ENCODE measurements around the gene SLC31A1.
"Not testable (repeated sequence)": the region's sequence is repeated elsewhere in the genome, so short reads cannot be mapped to it uniquely, and the experiment has no call there.

SLC31A1 gene

GRCh38 chr9:113245894-113246293, 24.6 kb downstream of the SLC31A1 start:
- H3K9ac ChIP-seq (ENCODE audit: low read depth, low read length), result no peak overlapping the region
- no peaks in the 10 kb centered on the region for H3K36me3 ChIP-seq (ENCODE audit: insufficient read depth, low read depth, low read length)
- no peaks in the 10 kb centered on the region for H3K27me3 ChIP-seq (ENCODE audit: insufficient read depth, low read length)
- H3K4me3 ChIP-seq (ENCODE audit: low read length), result no peak overlapping the region
- no peak overlapping the region for H3K27ac ChIP-seq (ENCODE audit: low read length)
- no peaks in the 10 kb centered on the region for H3K9me3 ChIP-seq (ENCODE audit: insufficient read depth, low read depth, low read length)
- no peaks in the 10 kb centered on the region for H3K4me1 ChIP-seq (ENCODE audit: insufficient read depth, low read length)

- Histone ChIP-seq H3K27me3 (ENCODE audit: insufficient read depth, low read length) (no peaks in the 10 kb centered on the region), H3K9me3 (ENCODE audit: insufficient read depth, low read depth, low read length) (no peaks in the 10 kb centered on the region), H3K27ac (ENCODE audit: low read length) (no peak overlapping the region), H3K36me3 (ENCODE audit: insufficient read depth, low read depth, low read length) (no peaks in the 10 kb centered on the region), H3K9ac (ENCODE audit: low read depth, low read length) (no peak overlapping the region), H3K4me3 (ENCODE audit: low read length) (no peak overlapping the region), H3K4me1 (ENCODE audit: insufficient read depth, low read length) (no peaks in the 10 kb centered on the region)
These were observed 25.6 kb downstream of the SLC31A1 start for GRCh38 chr9:113246928-113247327.

- Histone ChIP-seq H3K9ac (ENCODE audit: low read depth, low read length) (no peak overlapping the region), H3K4me3 (ENCODE audit: low read length) (no peak overlapping the region), H3K27me3 (ENCODE audit: insufficient read depth, low read length) (no peaks in the 10 kb centered on the region), H3K9me3 (ENCODE audit: insufficient read depth, low read depth, low read length) (no peaks in the 10 kb centered on the region), H3K27ac (ENCODE audit: low read length) (no peak overlapping the region), H3K36me3 (ENCODE audit: insufficient read depth, low read depth, low read length) (no peaks in the 10 kb centered on the region), H3K4me1 (ENCODE audit: insufficient read depth, low read length) (no peaks in the 10 kb centered on the region)
These were observed 26.3 kb downstream of the SLC31A1 start for GRCh38 chr9:113247640-113248039.

GRCh38 chr9:113249661-113250060, 28.3 kb downstream of the SLC31A1 start:
- not testable (repeated sequence) for H3K36me3 ChIP-seq (ENCODE audit: insufficient read depth, low read depth, low read length); H3K27ac ChIP-seq (ENCODE audit: low read length); H3K27me3 ChIP-seq (ENCODE audit: insufficient read depth, low read length); H3K4me1 ChIP-seq (ENCODE audit: insufficient read depth, low read length); H3K4me3 ChIP-seq (ENCODE audit: low read length); H3K9me3 ChIP-seq (ENCODE audit: insufficient read depth, low read depth, low read length); H3K9ac ChIP-seq (ENCODE audit: low read depth, low read length)

- Histone ChIP-seq H3K27ac (ENCODE audit: low read length) (no peak overlapping the region), H3K4me1 (ENCODE audit: insufficient read depth, low read length) (no peaks in the 10 kb centered on the region), H3K27me3 (ENCODE audit: insufficient read depth, low read length) (no peaks in the 10 kb centered on the region), H3K9ac (ENCODE audit: low read depth, low read length) (no peak overlapping the region), H3K36me3 (ENCODE audit: insufficient read depth, low read depth, low read length) (no peaks in the 10 kb centered on the region), H3K4me3 (ENCODE audit: low read length) (no peak overlapping the region), H3K9me3 (ENCODE audit: insufficient read depth, low read depth, low read length) (no peaks in the 10 kb centered on the region)
These were observed 29.5 kb downstream of the SLC31A1 start for GRCh38 chr9:113250807-113251206.

- H3K9me3 ChIP-seq (ENCODE audit: insufficient read depth, low read depth, low read length), result no peaks in the 10 kb centered on the region
- H3K9ac ChIP-seq (ENCODE audit: low read depth, low read length), result no peak overlapping the region
- no peaks in the 10 kb centered on the region for H3K4me1 ChIP-seq (ENCODE audit: insufficient read depth, low read length)
- no peak overlapping the region for H3K4me3 ChIP-seq (ENCODE audit: low read length)
- H3K27ac ChIP-seq (ENCODE audit: low read length), result no peak overlapping the region
- H3K27me3 ChIP-seq (ENCODE audit: insufficient read depth, low read length), result no peaks in the 10 kb centered on the region
- peaks cover 24% of the 10 kb centered on the region for H3K36me3 ChIP-seq (ENCODE audit: insufficient read depth, low read depth, low read length)
These were observed 33.6 kb downstream of the SLC31A1 start for GRCh38 chr9:113254991-113255390.

GRCh38 chr9:113255438-113255837, 34.1 kb downstream of the SLC31A1 start:
- Histone ChIP-seq H3K9me3 (ENCODE audit: insufficient read depth, low read depth, low read length) (no peaks in the 10 kb centered on the region), H3K27me3 (ENCODE audit: insufficient read depth, low read length) (no peaks in the 10 kb centered on the region), H3K9ac (ENCODE audit: low read depth, low read length) (no peak overlapping the region), H3K4me3 (ENCODE audit: low read length) (no peak overlapping the region), H3K27ac (ENCODE audit: low read length) (no peak overlapping the region), H3K36me3 (ENCODE audit: insufficient read depth, low read depth, low read length) (peaks cover 28% of the 10 kb centered on the region), H3K4me1 (ENCODE audit: insufficient read depth, low read length) (no peaks in the 10 kb centered on the region)

- H3K27me3 ChIP-seq (ENCODE audit: insufficient read depth, low read length), result no peaks in the 10 kb centered on the region
- no peaks in the 10 kb centered on the region for H3K9me3 ChIP-seq (ENCODE audit: insufficient read depth, low read depth, low read length)
- no peak overlapping the region for H3K9ac ChIP-seq (ENCODE audit: low read depth, low read length)
- no peak overlapping the region for H3K27ac ChIP-seq (ENCODE audit: low read length)
- H3K4me3 ChIP-seq (ENCODE audit: low read length), result no peak overlapping the region
- H3K4me1 ChIP-seq (ENCODE audit: insufficient read depth, low read length), result no peaks in the 10 kb centered on the region
- peaks cover 46% of the 10 kb centered on the region for H3K36me3 ChIP-seq (ENCODE audit: insufficient read depth, low read depth, low read length)
These were observed 36.5 kb downstream of the SLC31A1 start for GRCh38 chr9:113257863-113258262.

GRCh38 chr9:113258282-113258681, 36.9 kb downstream of the SLC31A1 start:
- no peaks in the 10 kb centered on the region for H3K9me3 ChIP-seq (ENCODE audit: insufficient read depth, low read depth, low read length)
- H3K36me3 ChIP-seq (ENCODE audit: insufficient read depth, low read depth, low read length), result peaks cover 46% of the 10 kb centered on the region
- no peak overlapping the region for H3K27ac ChIP-seq (ENCODE audit: low read length)
- H3K9ac ChIP-seq (ENCODE audit: low read depth, low read length), result no peak overlapping the region
- H3K4me1 ChIP-seq (ENCODE audit: insufficient read depth, low read length), result no peaks in the 10 kb centered on the region
- no peaks in the 10 kb centered on the region for H3K27me3 ChIP-seq (ENCODE audit: insufficient read depth, low read length)
- no peak overlapping the region for H3K4me3 ChIP-seq (ENCODE audit: low read length)

- no peak overlapping the region for H3K27ac ChIP-seq (ENCODE audit: low read length)
- H3K4me3 ChIP-seq (ENCODE audit: low read length), result no peak overlapping the region
- H3K27me3 ChIP-seq (ENCODE audit: insufficient read depth, low read length), result no peaks in the 10 kb centered on the region
- H3K36me3 ChIP-seq (ENCODE audit: insufficient read depth, low read depth, low read length), result peaks cover 48% of the 10 kb centered on the region
- H3K4me1 ChIP-seq (ENCODE audit: insufficient read depth, low read length), result no peaks in the 10 kb centered on the region
- H3K9ac ChIP-seq (ENCODE audit: low read depth, low read length), result no peak overlapping the region
- H3K9me3 ChIP-seq (ENCODE audit: insufficient read depth, low read depth, low read length), result no peaks in the 10 kb centered on the region
These were observed 40.8 kb downstream of the SLC31A1 start for GRCh38 chr9:113261917-113262671.

- H3K9me3 ChIP-seq (ENCODE audit: insufficient read depth, low read depth, low read length), result no peaks in the 10 kb centered on the region
- no peaks in the 10 kb centered on the region for H3K27me3 ChIP-seq (ENCODE audit: insufficient read depth, low read length)
- H3K36me3 ChIP-seq (ENCODE audit: insufficient read depth, low read depth, low read length), result peaks cover 47% of the 10 kb centered on the region
- no peak overlapping the region for H3K27ac ChIP-seq (ENCODE audit: low read length)
- no peaks in the 10 kb centered on the region for H3K4me1 ChIP-seq (ENCODE audit: insufficient read depth, low read length)
- H3K9ac ChIP-seq (ENCODE audit: low read depth, low read length), result no peak overlapping the region
- no peak overlapping the region for H3K4me3 ChIP-seq (ENCODE audit: low read length)
These were observed 44.8 kb downstream of the SLC31A1 start for GRCh38 chr9:113266174-113266573.

- Histone ChIP-seq H3K4me3 (ENCODE audit: low read length) (no peak overlapping the region), H3K36me3 (ENCODE audit: insufficient read depth, low read depth, low read length) (peaks cover 53% of the 10 kb centered on the region), H3K27me3 (ENCODE audit: insufficient read depth, low read length) (no peaks in the 10 kb centered on the region), H3K27ac (ENCODE audit: low read length) (no peak overlapping the region), H3K9ac (ENCODE audit: low read depth, low read length) (no peak overlapping the region), H3K4me1 (ENCODE audit: insufficient read depth, low read length) (no peaks in the 10 kb centered on the region), H3K9me3 (ENCODE audit: insufficient read depth, low read depth, low read length) (no peaks in the 10 kb centered on the region)
These were observed 46.7 kb downstream of the SLC31A1 start for GRCh38 chr9:113267911-113268566.

Measured in iPS-20b (cell line).